HFF-Myc (cell line): ENCODE measurements around the gene CPM.

ENCODE experiments used
- DNase-seq: peaks from one replicate; pipeline ENCODE4 v3.0.0-alpha.2; 2011; ENCODE audit warnings: low read depth; ENCODE audit errors: extremely low read depth
- H3K4me3 ChIP-seq: replicated peaks from 2 replicates; pipeline ENCODE4 v1.5.1; 2011; ENCODE audit warnings: low read depth, mild to moderate bottlenecking, control low read depth, low read length
- CTCF ChIP-seq: IDR thresholded peaks from 2 replicates; pipeline ENCODE4 v1.5.1; 2012; ENCODE audit warnings: mild to moderate bottlenecking, low read depth, low read length, control low read depth; ENCODE audit errors: missing control alignments

The CPM gene

GRCh38 chr12:68932961-68933893 is at the start of gene CPM:
CPM (minus strand) TSS chr12:68933171; CDS start chr12:68932837, 334 bp downstream.
- H3K4me3 ChIP-seq: peak within 1 kb of the TSS; percentile 41
- no peak for DNase-seq
- TF ChIP-seq CTCF: no peak

GRCh38 chr12:68981516-68981915 is 48.5 kb upstream of the CPM start:
- DNase-seq: no peak
- no peak for TF ChIP-seq CTCF
- H3K4me3 ChIP-seq: no peak overlapping the region

GRCh38 chr12:68980476-68981212 is 47.7 kb upstream of the CPM start:
- no peak for DNase-seq
- no peak for TF ChIP-seq CTCF
- H3K4me3 ChIP-seq: no peak overlapping the region

- DNase-seq: no peak
- TF ChIP-seq CTCF: no peak
- H3K4me3 ChIP-seq: no peak overlapping the region
These were observed 45.7 kb upstream of the CPM start for GRCh38 chr12:68978678-68979077.

DNA sequence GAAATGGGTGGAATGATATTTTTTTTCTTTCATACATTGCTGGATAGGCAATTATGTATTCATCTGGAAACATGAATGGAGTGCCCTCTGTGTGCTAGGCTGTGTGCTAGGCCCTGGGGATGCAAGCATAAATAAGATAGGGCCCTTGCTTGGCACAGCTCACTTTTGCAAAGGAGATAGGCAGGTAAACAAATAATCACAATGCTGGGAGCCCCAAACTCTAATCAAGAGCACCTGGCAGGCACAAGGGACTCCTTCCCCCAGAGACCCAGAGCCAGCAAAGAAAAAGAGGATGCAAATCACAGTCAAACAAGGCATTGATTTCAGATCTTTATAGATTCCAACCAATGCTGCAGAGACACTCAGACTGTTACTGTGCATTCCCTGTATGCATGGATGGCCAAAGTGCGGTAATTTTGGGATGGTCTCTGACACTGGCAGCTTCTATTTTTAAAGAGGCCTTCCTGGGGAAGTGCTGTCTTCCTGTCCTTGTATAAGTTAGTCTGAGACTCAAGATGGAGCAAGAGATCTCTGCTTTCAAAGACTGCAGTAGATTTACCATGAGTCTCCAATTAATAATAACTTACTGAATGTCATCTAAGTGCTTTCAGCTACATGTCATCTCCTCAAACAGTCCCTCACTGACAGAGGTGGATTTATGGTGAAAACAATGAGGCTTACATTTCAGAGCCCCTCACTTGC is 45.1 kb upstream of the CPM start:
- DNase-seq: no peak
- no peak overlapping the region for H3K4me3 ChIP-seq
- no peak for TF ChIP-seq CTCF

DNA sequence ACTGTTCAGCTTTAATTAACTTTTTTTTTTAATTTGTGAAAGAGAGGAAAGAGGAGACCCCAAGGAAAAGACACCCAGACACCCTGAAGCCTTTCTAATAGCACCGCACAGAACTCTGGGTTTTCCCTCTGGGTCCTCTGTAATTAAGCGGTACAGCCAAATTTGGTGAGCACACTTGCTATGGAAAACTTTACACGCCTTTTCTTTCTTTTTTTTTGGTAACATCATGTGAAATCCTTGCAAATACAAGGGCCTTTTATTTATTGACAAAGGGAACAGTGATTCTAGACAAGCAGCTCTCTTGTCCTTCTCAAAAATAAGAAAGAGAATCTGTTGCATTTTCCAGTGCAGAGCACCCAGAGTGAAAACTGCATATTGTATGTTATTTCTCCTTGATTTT is 44.4 kb upstream of the CPM start:
- H3K4me3 ChIP-seq: no peak overlapping the region
- no peak for TF ChIP-seq CTCF
- DNase-seq: no peak
